SW480 (cell line): Measurements from ENCODE around the gene PPT2.
"Not testable (repeated sequence)": the region's sequence is repeated elsewhere in the genome, so short reads cannot be mapped to it uniquely, and the experiment has no call there.

ENCODE experiments used
- DNase-seq: peaks from one replicate; pipeline ENCODE4 v3.0.0-alpha.2; 2016; ENCODE audit warnings: low spot score

Gene PPT2

GRCh38 chr6:32176476-32177182 is 22.7 kb downstream of the PPT2 start:
- DNase-seq, result peak; percentile 48

- DNase-seq, result no peak
Measured at GRCh38 chr6:32177183-32177787, 23.3 kb downstream of the PPT2 start.

DNA sequence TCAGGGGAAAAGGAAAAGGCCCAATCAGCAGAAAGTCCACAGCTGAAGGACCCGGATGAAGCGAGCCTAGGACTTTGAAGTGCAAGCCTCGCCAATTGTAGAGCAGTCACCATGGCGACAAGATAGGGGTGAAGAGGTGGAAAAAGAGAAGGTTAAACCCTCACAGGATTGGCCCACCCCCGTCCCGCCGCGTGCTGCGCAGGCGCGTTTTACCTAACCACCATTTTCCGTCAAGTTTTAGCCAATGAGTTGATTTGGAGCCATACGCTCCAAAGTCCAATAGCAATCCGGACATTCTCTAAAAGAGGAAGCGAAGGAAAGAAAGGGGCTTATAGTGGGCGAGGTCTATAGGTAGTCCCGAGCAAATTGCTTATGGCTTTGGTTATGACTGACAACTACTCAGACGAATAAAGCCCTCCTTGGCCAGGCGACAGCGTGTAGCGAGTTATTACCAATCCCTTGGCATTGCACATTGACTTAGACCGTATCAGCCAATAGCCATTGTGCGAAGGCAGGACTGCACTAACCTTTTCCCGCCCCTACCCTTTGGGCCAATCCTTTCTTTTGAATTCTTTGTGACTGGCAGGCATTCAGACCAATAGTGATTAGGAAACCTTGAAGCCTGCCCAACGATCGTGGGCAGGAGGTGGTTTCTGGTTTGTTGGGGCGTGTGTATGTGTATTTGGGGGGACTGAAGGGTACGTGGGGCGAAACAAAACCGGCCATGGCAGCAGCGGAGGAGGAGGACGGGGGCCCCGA is 24.0 kb downstream of the PPT2 start, which contains the start of gene RNF5:
TSS of gene RNF5 (plus strand) at position 618 of the 759 bp plus-strand sequence. CDS start at position 725, 107 bp downstream.
- DNase-seq, result peak; percentile 99

GRCh38 chr6:32178547-32179440 is 24.9 kb downstream of the PPT2 start:
- peak; percentile 11 for DNase-seq

DNA sequence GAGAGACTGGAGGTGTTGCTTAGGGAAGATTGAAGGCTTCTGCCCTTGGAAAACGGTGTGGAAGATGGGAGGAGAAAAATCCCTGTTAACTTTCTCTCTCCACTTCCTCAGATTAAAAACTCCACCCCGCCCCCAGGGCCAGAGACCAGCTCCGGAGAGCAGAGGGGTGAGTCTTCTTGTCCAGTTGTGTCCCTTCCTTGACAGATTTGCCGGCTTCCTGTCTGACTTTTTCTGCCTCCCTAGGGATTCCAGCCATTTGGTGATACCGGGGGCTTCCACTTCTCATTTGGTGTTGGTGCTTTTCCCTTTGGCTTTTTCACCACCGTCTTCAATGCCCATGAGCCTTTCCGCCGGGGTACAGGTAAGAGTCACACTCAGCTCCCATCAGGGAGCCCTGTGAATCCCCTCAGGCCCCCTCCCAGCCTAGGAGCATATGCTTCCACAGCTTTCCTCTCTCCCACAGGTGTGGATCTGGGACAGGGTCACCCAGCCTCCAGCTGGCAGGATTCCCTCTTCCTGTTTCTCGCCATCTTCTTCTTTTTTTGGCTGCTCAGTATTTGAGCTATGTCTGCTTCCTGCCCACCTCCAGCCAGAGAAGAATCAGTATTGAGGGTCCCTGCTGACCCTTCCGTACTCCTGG is 25.9 kb downstream of the PPT2 start:
- DNase-seq, result no peak

- DNase-seq, result no peak
Measured at GRCh38 chr6:32181148-32181702, 27.3 kb downstream of the PPT2 start.

GRCh38 chr6:32181915-32182529 is 28.1 kb downstream of the PPT2 start:
- no peak for DNase-seq

DNA sequence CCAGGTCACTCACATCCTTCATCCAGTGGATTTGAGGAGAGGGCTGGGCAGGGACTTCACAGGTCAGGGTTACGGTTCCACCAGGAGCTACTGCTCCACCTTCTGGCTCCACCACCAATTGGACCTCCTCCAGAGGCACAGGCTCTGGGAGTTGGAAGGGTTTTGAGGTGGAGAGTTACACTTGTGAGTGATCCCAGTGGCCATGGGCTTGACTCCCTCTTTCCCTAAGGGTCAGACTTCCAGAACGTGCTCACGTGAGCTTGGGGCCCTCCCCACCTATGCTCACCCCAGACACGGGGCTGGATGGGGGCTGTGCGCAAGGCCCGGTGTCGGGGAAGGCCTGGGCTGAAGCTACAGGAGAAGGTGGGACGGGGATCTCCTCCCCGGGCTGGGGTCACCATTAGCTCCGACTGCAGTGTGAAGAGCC is 28.6 kb downstream of the PPT2 start:
- DNase-seq, result no peak

DNA sequence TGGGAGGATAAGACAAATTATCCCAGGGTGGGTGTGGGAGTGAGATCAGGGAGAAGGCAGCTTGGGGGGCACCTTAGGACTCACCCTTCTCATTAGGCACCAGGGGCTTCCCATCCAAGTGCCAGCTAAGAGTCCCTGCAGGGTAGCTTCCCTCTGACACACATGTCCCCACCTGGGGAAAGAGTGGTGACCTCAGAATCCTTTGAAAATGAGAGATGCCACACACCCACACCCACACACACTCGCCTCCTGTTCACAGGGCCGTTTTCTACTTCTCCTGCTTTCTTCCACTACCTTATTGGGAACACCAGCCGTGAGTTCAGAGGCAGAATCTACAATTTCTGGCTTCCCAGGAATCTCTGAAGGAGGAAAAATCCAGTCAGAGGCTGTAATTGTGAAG is 29.1 kb downstream of the PPT2 start:
- no peak for DNase-seq

GRCh38 chr6:32183483-32184083 is 29.6 kb downstream of the PPT2 start:
- DNase-seq, result no peak

DNA sequence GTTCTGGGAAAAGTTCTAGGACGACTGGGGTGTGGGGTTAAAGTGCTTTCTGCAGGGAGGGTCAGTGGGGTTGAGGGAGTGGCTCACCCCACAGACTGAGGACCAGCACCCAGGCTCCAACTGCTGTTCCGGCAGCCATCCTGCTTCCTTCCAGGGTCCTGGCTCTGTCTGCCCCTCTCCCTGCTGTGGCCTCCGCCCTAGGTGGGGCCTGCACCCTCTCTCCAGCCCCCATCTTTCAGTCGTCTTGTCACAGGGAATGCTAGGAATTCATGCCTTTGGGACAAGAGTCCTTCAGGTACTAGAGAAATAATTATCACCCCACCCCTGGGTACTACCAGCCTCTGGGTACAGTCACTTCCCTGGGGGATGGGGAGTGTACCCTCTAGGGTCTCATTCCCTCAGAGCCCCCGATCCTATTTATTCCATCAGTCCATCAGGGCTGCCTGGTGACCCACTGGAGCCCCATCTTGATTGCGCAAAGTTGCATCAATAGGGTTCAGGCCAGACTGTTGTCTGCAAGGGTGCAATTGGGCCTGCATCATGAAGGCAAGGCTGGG is 30.2 kb downstream of the PPT2 start, which contains the start of gene AGER:
TSS of gene AGER (minus strand) at position 170 of the 557 bp plus-strand sequence. CDS start at position 139, 31 bp downstream.
- no peak for DNase-seq

- DNase-seq, result peak; percentile 36
Measured at GRCh38 chr6:32185681-32186131, 31.8 kb downstream of the PPT2 start.

DNA sequence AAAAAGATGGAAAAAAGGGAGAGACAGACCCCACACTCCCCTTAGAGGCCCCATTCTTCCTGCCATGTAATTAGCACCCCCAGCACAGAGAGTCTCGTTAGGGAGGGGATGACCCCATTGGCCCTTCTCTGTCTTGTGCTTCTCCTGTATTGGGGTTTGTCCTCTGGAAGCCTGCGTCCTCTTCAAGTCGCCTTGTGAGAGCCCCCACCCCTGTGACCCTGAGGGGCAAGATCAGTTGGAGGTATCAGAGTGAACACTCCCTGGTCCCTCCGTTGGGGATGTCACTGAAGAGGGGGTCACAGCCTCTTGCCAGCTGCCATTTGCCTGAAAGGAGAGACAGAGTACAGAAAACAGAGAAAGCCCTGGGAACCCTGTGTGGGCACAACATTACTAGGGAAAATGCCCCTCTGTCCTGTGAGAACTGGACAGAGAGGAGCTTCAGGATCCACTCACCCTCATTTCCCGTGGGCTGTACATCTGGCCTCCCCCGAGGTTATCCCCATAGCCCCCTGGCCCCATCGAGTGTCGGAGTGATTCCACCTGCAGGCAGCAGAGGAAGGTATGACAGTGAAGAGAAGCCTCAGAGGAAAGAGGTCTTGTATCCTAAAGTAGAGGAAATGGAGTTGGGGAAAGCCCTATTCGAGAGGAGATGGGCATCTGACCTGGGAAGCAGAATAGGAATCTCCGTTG is 32.4 kb downstream of the PPT2 start:
- DNase-seq, result not testable (repeated sequence)

DNA sequence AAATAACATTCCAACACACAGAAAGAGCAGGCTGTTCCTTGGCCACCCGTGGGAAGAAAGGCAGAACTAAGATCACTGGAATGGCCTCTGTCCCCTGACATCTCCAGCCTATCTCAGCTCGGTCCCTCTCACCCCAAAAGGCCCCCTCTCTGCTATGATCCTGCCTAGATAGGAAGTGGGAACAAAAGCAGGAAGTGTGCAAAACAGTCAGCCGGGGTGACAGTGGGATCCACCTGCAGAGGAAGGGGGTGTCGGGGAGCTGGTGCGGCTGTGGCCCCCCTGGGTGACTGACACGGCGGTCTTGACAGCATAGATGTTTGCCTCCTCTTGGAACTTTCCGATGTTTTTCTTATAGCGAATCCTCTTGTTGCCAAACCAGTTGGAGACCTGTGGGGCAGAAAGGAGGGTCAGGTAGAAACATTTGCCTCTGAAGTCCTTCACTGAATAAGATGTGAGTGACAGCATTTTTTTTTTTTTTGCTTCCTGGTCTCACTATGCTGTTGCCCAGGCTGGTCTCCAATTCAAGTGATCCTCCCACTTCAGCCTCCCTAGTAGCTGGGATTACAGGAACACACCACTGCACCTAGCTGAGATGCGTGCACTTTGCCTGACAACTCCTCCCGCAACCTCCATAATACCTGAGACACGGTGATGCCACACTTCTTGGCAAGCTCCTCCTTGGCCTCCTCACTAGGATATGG is 33.2 kb downstream of the PPT2 start:
- no peak for DNase-seq

DNA sequence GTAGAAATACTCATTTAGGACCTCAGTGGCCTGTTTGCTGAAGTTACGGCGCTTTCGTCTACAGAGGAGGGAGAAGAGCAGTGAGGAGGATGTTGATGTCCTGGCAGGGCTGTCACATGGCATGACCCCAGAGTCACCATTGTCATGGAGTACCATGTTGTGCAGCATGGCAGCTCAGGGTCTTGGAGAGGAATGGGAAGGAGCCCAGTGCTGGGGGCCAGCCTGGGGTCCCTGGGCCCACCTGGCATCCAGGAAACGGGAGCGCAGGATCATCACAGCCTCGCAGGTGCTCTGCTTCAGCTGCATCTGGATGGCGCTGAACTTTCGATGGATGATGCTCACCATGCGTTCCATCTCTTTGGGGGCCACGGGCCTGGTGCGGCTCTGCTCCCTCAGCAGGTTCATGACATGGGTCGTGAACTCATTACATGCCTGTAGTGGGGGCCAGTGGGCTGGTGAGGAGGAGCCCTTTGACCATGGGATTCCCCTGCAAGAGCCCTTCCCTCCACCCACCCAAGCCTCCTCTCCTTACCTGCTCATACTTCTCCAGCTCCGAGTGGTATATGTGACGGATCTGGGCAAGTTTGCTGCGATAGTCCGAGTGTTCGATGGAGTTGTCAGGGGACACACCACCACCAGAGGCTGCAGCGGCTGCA is 33.9 kb downstream of the PPT2 start:
- DNase-seq, result not testable (repeated sequence)

GRCh38 chr6:32188381-32189068 is 34.6 kb downstream of the PPT2 start:
- no peak for DNase-seq

DNA sequence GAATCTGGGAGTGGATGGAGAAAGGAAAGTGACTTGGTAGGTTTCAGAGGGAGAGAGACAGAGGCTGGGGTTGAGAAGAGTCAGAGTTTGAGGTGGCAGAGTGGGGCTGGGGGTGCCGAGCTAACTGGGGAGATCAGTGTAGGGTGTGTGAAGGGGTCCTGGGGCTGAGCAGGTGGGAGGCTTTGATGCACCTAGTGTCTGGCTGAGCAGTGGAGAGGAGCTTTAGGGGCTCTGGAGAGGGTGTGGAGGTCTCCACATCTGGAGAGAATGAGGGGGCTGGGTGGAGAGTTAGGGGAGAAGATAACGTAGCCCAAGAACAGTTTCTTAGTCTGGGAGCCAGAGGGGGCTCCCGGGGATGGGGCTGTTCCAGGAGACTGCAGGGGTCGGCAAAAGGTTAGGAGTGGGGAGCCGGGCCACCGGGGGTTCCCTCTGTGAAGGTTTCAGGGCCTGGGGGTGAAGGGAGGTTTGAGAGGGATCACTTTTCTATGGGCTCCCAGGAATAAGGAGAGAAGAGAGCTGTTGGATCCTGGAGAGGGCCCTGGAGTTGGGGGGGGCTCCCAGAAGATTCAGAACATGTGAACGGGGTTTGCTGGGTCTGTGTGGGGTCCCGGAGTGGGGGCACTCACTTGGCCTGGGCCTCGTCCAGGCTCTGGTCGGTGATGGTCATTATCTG is 35.3 kb downstream of the PPT2 start:
- no peak for DNase-seq
